Measurements from ENCODE around the gene ZNF415.

ZNF415 gene

DNA sequence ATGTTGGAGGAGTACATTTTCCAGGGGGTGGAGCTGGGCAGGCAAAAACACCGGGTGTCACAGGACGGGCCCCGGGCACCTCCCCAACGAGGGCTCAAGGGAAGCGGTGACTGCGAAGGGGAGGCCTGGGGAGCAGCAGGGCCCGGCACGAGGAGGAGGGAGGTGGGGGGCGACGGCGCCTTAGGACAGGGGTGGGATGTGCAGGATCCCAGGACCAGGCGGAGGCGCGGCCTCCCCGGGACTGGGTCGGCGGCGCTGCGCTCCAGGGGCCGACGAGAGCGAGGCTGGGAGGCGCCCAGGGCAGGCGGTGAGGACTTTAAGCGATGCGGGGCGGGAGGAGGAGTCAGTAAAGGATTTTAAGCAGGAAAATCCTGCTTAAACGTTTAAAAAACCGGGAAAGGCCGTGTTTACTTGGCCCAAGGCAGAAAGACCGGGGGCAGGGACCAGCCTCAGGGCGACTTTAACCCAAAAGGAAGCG is 29.9 kb downstream of the ZNF415 start:
- no peaks in the 10 kb centered on the region for H3K4me1 ChIP-seq (ENCODE audit: control insufficient read depth, insufficient read depth, low read length)
- H3K27ac ChIP-seq (ENCODE audit: extremely low read depth, low read depth, low read length): no peak overlapping the region
- CTCF ChIA-PET: no interaction called here
- no peaks in the 10 kb centered on the region; the same call in 1 of the 2 replicates for H3K9me3 ChIP-seq (ENCODE audit: control insufficient read depth, insufficient read depth, low read depth, low read length)
- peaks cover 0 to 16% of the 10 kb centered on the region in 2 experiments; a peak in 2 of 3 replicates for H3K36me3 ChIP-seq (ENCODE audit: control insufficient read depth in 2 of 2, insufficient read depth in 1 of 2, low read length in 2 of 2)
- POLR2A ChIA-PET: no interaction called here
- peak overlapping the region; percentile 89 for H3K4me3 ChIP-seq (ENCODE audit: low read depth, low read length)
- TF ChIP-seq ZNF660 (tag by site-specific recombination; IDR thresholded peaks at IDR 0.05): 0 out of 2 replicates have a peak, but pooled peaks have one; percentile 19
- TF ChIP-seq ZNF184 (tag by site-specific recombination; IDR thresholded peaks at IDR 0.05): no peak
- TF ChIP-seq ZNF555 (tag by site-specific recombination; conservative IDR thresholded peaks at IDR 0.05): no peak
- TF ChIP-seq, protein P1, sequence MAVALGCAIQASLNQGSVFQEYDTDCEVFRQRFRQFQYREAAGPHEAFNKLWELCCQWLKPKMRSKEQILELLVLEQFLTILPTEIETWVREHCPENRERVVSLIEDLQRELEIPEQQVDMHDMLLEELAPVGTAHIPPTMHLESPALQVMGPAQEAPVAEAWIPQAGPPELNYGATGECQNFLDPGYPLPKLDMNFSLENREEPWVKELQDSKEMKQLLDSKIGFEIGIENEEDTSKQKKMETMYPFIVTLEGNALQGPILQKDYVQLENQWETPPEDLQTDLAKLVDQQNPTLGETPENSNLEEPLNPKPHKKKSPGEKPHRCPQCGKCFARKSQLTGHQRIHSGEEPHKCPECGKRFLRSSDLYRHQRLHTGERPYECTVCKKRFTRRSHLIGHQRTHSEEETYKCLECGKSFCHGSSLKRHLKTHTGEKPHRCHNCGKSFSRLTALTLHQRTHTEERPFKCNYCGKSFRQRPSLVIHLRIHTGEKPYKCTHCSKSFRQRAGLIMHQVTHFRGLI (tag by site-specific recombination; IDR thresholded peaks at IDR 0.05): no peak
- TF ChIP-seq KLF16 (tag by site-specific recombination; IDR thresholded peaks at IDR 0.05): no peak
- TF ChIP-seq, protein P2, sequence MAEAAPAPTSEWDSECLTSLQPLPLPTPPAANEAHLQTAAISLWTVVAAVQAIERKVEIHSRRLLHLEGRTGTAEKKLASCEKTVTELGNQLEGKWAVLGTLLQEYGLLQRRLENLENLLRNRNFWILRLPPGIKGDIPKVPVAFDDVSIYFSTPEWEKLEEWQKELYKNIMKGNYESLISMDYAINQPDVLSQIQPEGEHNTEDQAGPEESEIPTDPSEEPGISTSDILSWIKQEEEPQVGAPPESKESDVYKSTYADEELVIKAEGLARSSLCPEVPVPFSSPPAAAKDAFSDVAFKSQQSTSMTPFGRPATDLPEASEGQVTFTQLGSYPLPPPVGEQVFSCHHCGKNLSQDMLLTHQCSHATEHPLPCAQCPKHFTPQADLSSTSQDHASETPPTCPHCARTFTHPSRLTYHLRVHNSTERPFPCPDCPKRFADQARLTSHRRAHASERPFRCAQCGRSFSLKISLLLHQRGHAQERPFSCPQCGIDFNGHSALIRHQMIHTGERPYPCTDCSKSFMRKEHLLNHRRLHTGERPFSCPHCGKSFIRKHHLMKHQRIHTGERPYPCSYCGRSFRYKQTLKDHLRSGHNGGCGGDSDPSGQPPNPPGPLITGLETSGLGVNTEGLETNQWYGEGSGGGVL (tag by site-specific recombination; IDR thresholded peaks at IDR 0.05): no peak
- TF ChIP-seq ZNF112 (tag by site-specific recombination; IDR thresholded peaks at IDR 0.05): no peak
- TF ChIP-seq ZBTB20 (tag by site-specific recombination; IDR thresholded peaks at IDR 0.05): peak; percentile 44; the same call in 1 of the 2 replicates
- no peak for TF ChIP-seq ZNF677 (tag by site-specific recombination; IDR thresholded peaks at IDR 0.05)
- TF ChIP-seq, protein P3, sequence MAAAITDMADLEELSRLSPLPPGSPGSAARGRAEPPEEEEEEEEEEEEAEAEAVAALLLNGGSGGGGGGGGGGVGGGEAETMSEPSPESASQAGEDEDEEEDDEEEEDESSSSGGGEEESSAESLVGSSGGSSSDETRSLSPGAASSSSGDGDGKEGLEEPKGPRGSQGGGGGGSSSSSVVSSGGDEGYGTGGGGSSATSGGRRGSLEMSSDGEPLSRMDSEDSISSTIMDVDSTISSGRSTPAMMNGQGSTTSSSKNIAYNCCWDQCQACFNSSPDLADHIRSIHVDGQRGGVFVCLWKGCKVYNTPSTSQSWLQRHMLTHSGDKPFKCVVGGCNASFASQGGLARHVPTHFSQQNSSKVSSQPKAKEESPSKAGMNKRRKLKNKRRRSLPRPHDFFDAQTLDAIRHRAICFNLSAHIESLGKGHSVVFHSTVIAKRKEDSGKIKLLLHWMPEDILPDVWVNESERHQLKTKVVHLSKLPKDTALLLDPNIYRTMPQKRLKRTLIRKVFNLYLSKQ (tag by site-specific recombination; IDR thresholded peaks at IDR 0.05; ENCODE audit: borderline replicate concordance): no peak
- TF ChIP-seq ZNF19 (tag by site-specific recombination; IDR thresholded peaks at IDR 0.05; ENCODE audit: low read depth): no peak
- TF ChIP-seq, protein P4, sequence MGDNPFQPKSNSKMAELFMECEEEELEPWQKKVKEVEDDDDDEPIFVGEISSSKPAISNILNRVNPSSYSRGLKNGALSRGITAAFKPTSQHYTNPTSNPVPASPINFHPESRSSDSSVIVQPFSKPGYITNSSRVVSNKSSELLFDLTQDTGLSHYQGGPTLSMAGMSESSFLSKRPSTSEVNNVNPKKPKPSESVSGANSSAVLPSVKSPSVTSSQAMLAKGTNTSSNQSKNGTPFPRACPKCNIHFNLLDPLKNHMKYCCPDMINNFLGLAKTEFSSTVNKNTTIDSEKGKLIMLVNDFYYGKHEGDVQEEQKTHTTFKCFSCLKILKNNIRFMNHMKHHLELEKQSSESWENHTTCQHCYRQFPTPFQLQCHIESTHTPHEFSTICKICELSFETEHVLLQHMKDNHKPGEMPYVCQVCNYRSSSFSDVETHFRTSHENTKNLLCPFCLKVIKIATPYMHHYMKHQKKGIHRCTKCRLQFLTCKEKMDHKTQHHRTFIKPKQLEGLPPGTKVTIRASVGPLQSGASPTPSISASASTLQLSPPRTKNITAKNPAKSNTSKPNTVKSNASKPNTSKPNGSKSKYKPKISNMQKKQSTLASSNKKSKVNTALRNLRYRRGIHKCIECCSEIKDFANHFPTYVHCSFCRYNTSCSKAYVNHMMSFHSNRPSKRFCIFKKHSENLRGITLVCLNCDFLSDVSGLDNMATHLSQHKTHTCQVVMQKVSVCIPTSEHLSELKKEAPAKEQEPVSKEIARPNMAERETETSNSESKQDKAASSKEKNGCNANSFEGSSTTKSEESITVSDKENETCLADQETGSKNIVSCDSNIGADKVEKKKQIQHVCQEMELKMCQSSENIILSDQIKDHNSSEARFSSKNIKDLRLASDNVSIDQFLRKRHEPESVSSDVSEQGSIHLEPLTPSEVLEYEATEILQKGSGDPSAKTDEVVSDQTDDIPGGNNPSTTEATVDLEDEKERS (tag by site-specific recombination; IDR thresholded peaks at IDR 0.05): no peak
- TF ChIP-seq, protein P5, sequence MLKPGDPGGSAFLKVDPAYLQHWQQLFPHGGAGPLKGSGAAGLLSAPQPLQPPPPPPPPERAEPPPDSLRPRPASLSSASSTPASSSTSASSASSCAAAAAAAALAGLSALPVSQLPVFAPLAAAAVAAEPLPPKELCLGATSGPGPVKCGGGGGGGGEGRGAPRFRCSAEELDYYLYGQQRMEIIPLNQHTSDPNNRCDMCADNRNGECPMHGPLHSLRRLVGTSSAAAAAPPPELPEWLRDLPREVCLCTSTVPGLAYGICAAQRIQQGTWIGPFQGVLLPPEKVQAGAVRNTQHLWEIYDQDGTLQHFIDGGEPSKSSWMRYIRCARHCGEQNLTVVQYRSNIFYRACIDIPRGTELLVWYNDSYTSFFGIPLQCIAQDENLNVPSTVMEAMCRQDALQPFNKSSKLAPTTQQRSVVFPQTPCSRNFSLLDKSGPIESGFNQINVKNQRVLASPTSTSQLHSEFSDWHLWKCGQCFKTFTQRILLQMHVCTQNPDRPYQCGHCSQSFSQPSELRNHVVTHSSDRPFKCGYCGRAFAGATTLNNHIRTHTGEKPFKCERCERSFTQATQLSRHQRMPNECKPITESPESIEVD (tag by site-specific recombination; IDR thresholded peaks at IDR 0.05): no peak
- no peak for TF ChIP-seq ZNF302 (tag by site-specific recombination; IDR thresholded peaks at IDR 0.05; ENCODE audit: low read depth)
- peak; percentile 23; the same call in 1 of the 2 replicates for TF ChIP-seq SP2 (tag by site-specific recombination; IDR thresholded peaks at IDR 0.05)
- TF ChIP-seq, protein P6, sequence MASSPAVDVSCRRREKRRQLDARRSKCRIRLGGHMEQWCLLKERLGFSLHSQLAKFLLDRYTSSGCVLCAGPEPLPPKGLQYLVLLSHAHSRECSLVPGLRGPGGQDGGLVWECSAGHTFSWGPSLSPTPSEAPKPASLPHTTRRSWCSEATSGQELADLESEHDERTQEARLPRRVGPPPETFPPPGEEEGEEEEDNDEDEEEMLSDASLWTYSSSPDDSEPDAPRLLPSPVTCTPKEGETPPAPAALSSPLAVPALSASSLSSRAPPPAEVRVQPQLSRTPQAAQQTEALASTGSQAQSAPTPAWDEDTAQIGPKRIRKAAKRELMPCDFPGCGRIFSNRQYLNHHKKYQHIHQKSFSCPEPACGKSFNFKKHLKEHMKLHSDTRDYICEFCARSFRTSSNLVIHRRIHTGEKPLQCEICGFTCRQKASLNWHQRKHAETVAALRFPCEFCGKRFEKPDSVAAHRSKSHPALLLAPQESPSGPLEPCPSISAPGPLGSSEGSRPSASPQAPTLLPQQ (tag by site-specific recombination; IDR thresholded peaks at IDR 0.05): no peak
- peak; percentile 40 for TF ChIP-seq GLIS2 (tag by site-specific recombination; IDR thresholded peaks at IDR 0.05)
- no peak for TF ChIP-seq ZNF16 (tag by site-specific recombination; IDR thresholded peaks at IDR 0.05; ENCODE audit: low read depth)
- TF ChIP-seq, protein P7, sequence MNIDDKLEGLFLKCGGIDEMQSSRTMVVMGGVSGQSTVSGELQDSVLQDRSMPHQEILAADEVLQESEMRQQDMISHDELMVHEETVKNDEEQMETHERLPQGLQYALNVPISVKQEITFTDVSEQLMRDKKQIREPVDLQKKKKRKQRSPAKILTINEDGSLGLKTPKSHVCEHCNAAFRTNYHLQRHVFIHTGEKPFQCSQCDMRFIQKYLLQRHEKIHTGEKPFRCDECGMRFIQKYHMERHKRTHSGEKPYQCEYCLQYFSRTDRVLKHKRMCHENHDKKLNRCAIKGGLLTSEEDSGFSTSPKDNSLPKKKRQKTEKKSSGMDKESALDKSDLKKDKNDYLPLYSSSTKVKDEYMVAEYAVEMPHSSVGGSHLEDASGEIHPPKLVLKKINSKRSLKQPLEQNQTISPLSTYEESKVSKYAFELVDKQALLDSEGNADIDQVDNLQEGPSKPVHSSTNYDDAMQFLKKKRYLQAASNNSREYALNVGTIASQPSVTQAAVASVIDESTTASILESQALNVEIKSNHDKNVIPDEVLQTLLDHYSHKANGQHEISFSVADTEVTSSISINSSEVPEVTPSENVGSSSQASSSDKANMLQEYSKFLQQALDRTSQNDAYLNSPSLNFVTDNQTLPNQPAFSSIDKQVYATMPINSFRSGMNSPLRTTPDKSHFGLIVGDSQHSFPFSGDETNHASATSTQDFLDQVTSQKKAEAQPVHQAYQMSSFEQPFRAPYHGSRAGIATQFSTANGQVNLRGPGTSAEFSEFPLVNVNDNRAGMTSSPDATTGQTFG (tag by site-specific recombination; IDR thresholded peaks at IDR 0.05; ENCODE audit: borderline replicate concordance): no peak
- TF ChIP-seq ZNF335 (tag by site-specific recombination; conservative IDR thresholded peaks at IDR 0.05): peak; percentile 68
- TF ChIP-seq ZNF768 (tag by site-specific recombination; IDR thresholded peaks at IDR 0.05): no peak

Measured in HEK293 (cell line).